GM19397 (cell line): ENCODE measurements around the gene CALML4.
"Not testable (repeated sequence)": the region's sequence is repeated elsewhere in the genome, so short reads cannot be mapped to it uniquely, and the experiment has no call there.

Source experiments
- ATAC-seq: cut with Tn5 transposase; IDR thresholded peaks from one replicate; pipeline ENCODE4 v1.9.1; 2021; ENCODE audit warnings: mild to moderate bottlenecking, moderate library complexity; ENCODE audit not compliant: unreplicated experiment

Gene CALML4, protein sequence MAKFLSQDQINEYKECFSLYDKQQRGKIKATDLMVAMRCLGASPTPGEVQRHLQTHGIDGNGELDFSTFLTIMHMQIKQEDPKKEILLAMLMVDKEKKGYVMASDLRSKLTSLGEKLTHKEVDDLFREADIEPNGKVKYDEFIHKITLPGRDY

DNA sequence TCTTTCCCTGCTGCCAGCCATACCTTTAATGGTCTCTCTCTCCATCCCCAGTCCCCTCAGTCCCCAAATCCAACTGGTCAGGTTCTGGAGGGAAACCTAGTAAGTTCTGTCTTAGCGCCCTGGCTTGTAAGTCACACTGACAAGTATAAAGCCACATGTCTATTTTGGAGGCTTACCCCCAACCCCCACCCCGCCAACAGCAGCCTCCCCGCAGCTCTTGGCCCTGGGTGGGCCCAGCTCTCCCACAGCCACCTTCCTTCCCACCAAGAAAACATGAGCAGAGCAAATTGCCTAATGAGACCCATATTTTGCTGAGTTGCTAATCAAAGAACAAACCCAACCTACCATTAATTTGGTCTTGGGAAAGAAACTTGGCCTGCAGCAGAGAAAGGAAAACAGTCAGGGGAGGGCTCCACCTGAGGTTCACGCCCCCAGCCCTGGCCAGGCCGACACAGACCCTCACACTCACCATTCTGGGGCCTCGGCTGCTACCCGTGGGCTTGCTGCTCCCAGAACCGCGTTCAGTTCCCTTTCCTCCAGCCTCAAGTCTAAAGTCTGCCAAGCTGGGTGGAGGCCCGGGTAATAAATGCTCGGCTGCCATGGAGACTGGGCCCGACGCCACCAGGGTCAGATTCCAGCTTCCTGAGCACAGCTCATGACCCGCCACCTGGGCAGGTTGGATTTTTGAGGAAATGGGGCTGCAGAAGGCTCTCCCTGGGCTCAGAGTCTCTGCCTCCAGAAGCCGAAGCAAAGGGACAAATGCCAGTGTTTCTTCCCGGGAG lies at the start of gene CALML4:
Gene CALML4, minus strand, starts transcription at position 557 of the 782 bp plus-strand sequence. Its CDS starts 85 bp downstream, at position 472.
- no peak for ATAC-seq

DNA sequence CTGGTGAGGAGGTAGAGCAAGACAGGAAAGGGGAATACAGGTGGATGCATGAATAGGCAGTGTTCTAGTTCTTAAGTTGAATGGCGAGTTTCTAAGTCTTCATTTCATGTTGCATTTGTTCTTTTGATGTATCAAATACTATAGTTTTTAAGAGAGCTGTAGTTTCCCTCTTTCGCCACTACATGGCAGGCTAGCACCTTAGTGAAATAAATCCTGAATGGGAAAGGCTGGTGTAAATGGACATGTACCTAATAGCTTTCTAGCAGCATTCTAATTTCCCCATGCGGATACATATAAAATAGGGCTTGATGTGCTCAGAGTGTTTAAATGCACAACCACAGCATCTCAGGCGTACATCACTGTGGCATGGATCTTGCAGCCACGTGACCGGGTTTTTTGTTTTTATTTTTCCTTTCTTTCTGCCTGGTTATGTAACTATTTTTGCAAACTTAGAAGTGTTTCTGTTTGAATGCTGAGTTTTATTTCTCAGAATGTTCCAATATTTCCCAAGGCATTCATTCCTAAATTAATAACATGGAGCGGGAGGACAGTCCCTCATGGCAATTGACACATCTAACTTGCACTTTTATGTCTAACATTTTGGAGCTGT lies 47.9 kb upstream of the CALML4 start:
- no peak for ATAC-seq

DNA sequence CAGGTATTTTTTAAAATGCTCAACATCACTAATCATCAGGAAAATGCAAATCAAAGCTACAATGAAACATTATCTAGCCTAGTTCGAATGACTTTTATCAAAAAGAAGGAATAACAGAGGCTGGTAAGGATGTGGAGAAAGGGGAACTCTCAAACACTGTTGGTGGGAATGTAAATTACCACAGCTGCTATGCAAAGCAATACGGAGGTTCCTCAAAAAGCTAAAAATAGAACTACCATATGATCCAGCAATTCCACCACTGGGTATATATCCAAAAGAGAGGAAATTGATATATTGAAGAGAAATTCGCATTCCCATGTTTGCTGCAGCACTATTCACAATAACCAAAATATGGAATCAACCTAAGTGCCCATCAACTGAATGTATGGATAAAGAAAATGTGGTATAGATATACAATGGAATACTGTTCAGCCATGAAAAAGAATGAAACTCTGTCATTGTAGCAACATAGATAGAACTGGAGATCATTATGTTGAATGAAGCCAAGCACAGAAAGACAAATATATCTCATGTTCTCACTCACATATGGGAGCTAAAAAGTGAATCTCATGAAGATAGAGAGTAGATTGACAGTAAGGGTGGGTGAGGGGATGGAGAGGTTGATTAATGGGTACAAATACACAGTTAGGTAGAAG lies 44.1 kb upstream of the CALML4 start:
- no peak for ATAC-seq

DNA sequence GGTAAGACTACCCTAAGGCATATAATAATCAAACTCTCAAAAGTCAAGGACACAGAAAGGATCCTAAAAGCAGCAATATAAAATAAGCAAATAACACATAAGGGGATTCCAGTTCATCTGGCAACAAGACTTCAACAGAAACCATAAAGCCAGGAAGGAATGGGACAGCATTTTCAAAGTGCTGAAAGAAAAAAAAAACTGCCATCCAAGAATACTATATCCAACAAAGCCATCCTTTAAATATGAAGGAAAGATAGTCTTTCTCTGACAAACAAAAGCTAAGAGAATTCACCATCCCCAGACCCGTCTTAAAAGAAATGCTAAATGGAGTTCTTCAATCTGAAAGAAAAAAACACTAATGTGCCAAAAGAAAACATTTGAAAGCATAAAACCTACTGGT lies 39.1 kb upstream of the CALML4 start:
- no peak for ATAC-seq

DNA sequence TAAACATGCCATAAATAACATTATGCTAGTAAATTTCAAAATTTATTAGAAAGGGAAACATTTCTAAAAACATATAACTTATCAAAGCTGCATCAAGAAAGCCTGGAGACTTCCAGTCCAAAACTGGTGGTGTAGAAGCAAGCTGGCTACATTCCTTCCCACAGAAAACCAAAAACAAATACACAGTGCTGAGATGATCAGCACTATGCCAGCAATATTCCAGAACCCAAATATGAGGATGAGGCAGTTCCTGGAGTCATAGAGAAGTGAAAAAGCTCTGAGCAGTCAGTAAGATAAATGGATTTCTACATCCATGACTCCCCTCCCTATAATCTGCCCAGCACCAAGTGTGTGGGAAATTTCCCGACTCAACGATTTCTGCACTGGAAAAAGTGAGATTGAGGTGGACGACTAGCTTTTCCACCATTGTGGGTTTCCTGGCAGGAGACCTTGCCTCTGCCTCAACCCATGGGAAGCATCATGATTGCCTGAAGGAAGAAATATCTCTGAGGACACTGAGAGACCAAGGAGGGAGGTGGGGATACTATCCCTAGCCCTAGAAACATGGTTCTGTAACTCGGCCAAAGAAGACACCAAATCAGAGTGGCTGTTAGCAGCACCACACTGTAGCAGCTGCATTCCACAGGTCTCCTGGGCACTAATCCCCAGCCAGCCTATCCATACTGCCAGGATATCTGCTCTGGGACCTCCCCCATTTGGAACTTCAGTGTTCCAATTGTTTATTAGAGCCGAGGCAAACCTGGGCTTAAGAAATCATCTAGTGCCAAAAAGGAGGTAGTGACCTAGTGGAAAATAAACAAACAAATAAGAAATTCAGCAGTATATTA lies 36.2 kb upstream of the CALML4 start:
- no peak for ATAC-seq

DNA sequence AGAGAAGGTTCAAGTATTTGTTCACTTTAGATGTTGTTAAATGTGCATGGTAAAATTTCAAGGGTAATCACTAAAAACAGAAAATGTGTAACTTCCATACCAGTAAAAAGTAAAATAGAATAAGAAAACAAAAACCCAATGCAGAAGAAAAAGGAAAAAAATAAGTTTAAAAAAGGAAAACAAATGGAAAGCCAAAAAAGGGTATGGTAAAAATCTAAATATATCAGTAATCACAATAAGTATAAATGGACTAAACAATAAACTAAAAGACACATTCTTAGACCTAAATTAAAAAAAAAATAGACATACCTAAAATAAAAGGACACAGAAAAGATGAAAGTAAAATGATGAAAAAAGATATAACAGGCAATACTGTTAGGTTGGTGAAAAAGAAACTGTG lies 33.9 kb upstream of the CALML4 start:
- ATAC-seq: no peak

DNA sequence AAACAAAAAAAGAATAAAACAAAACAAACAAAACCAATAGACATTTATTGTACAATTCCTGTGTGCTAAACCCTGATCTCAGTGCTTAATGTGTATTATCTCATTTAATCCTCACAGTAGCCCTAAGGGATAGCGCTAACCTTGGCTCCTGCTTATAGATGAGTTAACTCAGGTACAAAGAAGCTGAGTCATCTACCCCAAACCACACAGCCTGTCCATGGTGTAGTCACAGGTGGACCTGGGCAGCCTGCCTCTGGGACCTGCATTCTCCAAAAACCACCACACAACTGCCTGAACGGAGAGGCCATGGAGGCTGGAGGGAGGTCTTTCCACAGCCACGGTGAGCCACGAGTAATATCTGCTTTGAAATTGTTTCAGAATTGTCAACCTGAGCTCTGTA lies 29.9 kb upstream of the CALML4 start:
- no peak for ATAC-seq

DNA sequence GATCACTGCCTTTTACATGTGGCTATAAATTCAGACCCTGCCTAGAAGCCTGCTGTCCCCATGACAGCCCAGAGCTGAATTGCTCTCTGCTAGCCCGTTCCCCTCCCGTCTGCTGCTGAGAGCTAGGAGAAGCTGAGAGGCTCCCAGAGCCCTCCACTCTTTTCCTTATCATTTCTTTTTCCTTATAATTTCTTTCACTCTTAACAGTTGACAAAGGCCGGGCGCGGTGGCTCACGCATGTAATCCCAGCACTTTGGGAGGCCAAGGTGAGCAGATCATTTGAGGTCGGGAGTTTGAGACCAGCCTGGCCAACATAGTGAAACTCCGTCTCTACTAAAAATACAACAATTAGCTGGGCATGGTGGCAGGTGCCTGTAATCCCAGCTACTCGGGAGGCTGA lies 29.4 kb upstream of the CALML4 start:
- not testable (repeated sequence) for ATAC-seq

DNA sequence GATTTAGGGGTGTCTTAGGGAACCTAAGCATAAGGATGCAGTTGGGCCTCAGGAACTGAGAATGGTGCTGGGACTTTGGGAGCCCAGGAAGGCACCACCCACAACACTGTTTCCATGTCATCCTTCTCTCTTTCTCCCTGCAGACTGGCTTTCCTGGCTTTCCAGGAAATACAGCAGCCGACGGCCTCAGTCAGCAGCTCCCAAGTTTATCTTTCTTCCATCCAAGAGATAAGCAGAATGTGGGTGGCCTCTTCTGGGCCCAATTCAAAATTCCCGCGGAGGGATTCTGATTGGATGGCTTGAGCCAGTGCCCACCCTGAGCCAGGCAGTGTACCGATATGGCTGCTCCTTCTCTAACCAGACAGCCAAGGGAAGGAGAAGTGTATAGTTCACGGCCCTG lies 28.9 kb upstream of the CALML4 start:
- ATAC-seq: no peak

DNA sequence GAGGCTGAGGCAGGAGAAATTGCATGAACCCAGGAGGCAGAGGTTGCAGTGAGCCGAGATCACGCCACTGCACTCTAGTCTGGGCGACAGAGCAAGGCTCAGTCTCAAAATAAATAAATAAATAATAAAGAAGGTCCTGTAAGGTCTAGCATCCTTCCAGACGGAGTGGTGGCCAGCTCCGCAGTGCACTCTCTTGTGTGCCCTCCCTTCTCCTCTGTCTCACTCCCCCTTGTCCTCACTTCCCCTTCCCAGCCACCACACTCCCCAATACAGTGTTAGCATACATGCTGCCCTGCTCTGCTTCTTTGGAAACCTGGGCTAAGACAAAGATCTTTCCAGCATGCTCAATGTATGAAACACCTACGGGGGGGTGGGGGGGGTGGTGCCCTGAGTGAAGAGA lies 27.8 kb upstream of the CALML4 start:
- ATAC-seq: no peak

DNA sequence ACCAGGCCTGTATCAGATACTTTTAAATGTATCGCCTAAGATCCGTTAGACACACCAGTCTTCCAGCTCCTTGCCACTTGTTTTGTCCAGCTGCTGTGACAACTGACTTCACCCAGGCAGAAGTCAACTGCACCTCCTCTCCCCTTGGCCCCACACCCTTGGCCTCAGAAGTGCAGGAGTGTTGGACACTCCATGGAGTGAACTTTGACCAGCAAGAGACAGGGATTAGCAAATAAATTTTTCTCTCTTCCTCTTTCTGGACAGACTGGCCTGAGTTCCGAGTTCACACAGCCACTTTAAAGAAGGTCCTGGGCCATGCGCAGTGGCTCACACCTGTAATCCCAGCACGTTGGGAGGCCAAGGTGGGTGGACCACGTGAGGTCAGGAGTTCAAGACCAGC lies 27.3 kb upstream of the CALML4 start:
- ATAC-seq: no peak

DNA sequence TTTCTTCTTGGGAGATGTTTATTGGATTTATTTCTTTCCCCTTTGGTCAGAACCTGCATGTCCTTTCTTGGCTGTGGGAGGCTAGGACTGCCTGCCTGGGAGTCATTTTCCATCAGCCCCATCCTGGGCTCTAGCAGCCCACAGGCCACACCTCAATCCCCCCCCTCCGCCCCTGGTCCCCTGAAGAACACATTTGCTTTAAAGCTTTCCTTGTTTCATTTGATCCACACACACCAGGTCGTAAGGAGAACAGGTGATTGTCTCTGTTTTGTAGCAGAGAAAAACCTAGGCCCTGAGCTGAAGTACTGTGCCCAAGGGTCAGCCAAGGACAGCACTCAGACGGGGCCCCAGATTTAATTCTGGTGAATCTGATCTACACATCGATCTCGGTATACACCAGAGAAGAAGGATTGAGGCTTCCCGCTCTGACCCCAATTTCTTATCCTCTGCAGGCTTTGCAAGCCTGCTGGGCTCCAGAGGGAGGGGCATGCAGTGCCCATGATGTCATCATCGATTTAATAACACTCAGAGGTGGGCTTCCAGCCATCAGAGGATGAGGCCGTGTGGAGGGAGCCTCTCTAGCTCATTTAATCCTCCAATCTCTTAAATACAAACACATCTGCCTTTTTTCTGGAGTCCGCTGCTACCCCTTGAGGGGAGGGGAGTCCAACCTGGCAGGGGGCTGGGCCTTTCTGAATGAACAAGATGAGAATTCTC lies 26.1 kb upstream of the CALML4 start:
- ATAC-seq: no peak

DNA sequence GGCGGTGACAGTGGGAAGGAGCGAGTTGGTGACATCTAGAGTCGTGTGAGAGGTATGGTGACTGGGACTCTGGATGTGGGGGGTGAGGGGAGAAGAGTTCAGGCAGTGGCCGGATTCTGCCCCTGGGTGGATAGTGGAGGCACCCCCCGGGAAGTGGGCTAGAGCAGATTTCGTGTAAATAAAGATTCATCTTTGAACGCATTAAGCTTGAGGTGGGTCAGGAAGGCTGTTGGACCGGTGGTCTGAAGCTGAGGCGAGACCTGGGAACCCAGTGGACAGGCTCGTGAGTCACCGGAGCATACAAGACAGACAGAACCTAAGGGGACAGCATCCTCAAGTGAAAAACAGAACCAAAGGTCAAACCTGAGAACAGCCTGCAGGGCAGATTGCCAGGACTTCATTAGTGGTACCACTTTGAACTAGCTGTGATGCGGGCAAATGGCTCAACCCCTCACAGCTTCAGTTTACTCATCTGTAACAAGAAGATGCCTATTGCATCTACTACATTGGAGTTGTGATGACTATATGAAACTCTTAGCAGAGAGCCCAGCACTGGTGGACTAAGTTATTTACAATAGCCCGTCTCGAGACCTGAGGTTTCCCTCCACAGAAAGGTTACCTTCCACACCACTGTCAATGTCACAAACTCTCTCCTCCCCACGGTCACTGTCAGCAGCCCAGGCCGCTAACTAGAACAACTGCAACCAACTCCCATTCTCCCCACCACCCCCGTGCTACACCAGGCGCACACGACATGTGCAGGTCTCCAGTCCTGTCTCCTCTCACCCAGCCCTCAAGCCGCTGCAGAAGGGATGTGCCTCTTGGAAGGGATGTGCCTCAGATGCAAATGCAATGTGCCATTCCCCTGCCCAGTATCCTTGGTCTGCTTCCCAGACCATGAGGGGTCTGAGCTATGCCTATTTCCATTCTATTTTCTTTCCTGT lies 25.3 kb upstream of the CALML4 start:
- ATAC-seq: no peak

DNA sequence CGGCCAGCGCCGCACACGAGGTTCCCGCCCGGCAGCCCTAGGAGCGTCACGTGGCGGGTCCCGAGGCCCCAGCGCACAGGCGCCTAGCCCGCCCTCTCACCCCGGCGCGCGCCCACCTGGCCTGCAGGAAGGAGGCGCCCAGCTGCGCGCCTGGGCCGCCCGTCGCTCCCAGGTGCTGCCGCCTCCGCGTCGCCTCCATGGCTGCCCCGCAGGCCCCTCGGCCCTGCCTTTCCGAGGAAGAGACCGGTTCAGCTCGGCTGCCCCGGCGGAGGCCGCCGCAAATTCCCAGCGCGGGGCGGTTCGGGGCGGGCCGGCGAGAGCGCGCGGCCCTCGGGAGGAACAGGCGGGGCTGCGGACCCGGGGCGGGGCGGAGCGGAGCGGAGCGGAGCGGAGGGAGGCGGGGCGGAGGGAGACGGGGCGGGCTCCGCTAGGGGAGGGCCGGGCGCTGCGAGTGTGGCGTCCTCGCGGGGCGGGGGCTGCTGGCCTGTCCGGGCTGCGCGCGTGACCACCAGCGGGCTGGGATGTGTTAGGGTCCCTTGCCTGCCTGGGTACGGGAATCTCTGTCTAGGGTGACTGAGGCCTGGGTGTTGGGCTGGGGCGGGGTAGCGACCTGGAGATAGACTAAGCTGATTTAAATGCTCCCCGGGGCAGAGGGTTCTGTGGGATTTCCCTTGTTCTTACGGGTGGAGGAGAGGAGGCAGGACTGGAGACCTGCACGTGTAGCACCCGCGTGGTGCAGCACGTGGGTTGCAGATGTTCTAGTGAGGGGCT lies 24.4 kb upstream of the CALML4 start, which contains the start of gene CLN6:
Gene CLN6, minus strand, starts transcription at position 343 of the 771 bp plus-strand sequence. Its CDS starts 144 bp downstream, at position 199.
- peak; percentile 81 for ATAC-seq

DNA sequence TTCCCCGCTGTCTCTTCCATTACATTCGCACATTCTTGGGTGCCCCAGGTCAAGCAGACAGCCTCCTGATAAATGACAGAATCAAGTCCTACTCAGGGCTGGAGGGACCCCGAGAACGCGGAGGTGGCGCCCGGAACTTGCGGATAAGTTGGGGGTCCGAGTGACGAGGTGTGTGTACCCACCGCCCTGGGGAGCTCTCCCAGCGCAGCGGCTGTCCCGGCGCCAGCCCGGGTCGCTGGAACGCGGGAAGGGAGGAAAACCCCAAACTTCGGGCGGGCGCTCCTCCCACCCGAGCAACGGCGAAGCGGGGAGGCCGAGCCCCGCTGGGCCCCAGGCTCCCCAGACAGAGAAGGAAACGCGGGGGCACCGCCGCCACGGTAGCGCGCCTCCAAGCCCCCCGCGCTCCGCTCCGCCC lies 23.8 kb upstream of the CALML4 start:
- no peak for ATAC-seq

DNA sequence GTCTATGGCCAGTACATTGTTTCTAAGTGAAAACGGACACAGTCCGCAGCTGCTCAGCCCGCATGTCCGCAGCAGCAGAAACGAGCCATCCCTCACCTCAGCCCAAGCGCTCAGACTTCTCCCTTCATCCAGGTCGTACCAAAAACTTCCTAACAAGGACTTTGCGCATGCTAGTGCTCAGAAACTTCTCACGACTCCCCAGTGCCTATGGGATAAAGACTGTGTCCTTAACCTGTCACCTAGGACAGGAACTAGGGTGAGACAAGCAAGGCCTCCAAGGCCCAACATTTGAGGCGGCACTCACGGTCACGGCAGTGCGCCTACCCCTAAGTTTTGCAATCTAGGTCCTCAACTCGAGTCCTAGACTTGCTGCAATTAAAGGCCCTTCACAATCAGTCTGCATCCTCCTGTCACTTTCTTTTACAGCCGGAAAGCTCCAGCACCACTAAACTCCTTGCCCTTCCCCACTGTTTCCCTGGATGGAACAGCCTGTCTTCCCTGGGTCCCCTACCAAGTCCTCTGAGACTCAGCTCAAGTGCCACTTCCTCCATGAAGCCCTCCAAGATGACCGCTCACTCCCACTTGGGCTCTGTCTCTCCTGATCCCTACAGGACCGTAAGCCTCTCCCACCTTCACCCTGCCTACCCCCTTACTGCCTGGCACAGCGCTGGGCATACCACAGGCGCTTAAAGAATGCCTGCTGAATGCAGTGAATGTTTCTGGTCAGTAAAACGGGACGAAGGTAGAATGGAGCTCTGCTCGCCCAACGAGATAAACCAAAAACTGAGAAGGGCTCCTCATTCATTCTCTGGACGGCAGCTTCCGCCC lies 23.2 kb upstream of the CALML4 start:
- ATAC-seq: no peak

DNA sequence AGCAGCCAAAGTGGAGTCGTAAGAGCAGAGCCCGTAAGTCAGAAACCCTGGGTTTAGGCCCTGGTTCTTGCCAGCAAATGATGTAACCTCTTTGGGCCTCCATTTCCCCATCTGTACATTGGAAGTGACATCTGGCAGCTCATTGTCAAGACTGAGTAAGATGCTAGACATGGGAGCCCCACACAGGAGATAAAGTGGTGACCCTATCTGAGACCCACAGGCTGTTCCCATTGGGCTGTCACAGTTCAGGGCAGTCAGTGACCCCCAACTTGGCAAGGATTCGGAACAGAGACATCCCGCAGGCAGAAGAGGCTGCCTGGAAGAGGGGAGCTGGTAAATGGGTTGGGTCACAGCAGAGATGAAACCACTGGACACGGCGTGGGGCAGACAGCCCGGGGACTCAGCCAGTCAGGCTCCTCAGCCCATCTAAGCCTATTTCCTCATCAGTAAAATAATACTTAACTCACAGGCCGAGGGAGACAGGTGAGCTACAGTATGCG lies 22.6 kb upstream of the CALML4 start:
- no peak for ATAC-seq
